GM23338 (cell line): ENCODE results near the gene GABRB3. TPM values are rescaled to one million over a fixed set of nuclear protein-coding genes. Genes with fewer than 3 reads are reported as not detected.

ENCODE experiments used
- ATAC-seq: fragments of 200-7000 bp; cut with Tn5 transposase; 3 replicates; pipeline ENCODE4 v1.9.1; 2020
- DNase-seq: peaks from one replicate; pipeline ENCODE4 v3.0.0-alpha.2; 2015; ENCODE audit warnings: low spot score
- H2AFZ ChIP-seq: fragments of 200-600 bp; sonication (generic); 2 replicates; pipeline ENCODE4 v1.8.0; 2016; ENCODE audit warnings: antibody characterized with exemption, mild to moderate bottlenecking, moderate library complexity
- H3F3A ChIP-seq: fragments of 200-600 bp; sonication (generic); replicated peaks from 2 replicates; pipeline ENCODE4 v1.8.0; 2017; ENCODE audit warnings: antibody characterized with exemption, mixed run types, low read depth
- H3K27ac ChIP-seq: fragments of 200-600 bp; sonication (generic); 2 replicates; pipeline ENCODE4 v1.6.1; 2016; ENCODE audit warnings: low read depth
- H3K27me3 ChIP-seq: fragments of 200-600 bp; sonication (generic); 2 replicates; pipeline ENCODE4 v1.8.0; 2016; ENCODE audit warnings: mild to moderate bottlenecking, mixed run types, moderate library complexity; ENCODE audit not compliant: insufficient read depth
- H3K36me3 ChIP-seq: fragments of 200-600 bp; sonication (generic); 2 replicates; pipeline ENCODE4 v1.8.0; 2016; ENCODE audit warnings: mild to moderate bottlenecking; ENCODE audit not compliant: insufficient read depth
- H3K4me1 ChIP-seq: fragments of 200-600 bp; sonication (generic); 2 replicates; pipeline ENCODE4 v1.8.0; 2016; ENCODE audit warnings: mild to moderate bottlenecking, moderate library complexity; ENCODE audit not compliant: insufficient read depth
- H3K4me2 ChIP-seq: fragments of 200-600 bp; sonication (generic); 2 replicates; pipeline ENCODE4 v1.7.1; 2017; ENCODE audit warnings: mixed run types
- H3K4me3 ChIP-seq: fragments of 200-600 bp; sonication (generic); 2 replicates; pipeline ENCODE4 v1.6.1; 2016; ENCODE audit warnings: mixed run types
- H3K79me2 ChIP-seq: fragments of 200-600 bp; sonication (generic); replicated peaks from 2 replicates; pipeline ENCODE4 v1.8.0; 2017; ENCODE audit warnings: mild to moderate bottlenecking; ENCODE audit not compliant: insufficient read depth
- H3K9me2 ChIP-seq: fragments of 200-600 bp; sonication (generic); 2 replicates; pipeline ENCODE4 v1.8.0; 2017; ENCODE audit not compliant: insufficient read depth
- H4K20me1 ChIP-seq: fragments of 200-600 bp; sonication (generic); replicated peaks from 2 replicates; pipeline ENCODE4 v1.8.0; 2017; ENCODE audit warnings: mild to moderate bottlenecking; ENCODE audit not compliant: insufficient read depth
- H3K27ac Mint-ChIP-seq: 2 replicates; pipeline ENCODE4 v1.8.0; 2020; ENCODE audit warnings: inconsistent platforms, mild to moderate bottlenecking, moderate library complexity, mixed read lengths
- H3K27me3 Mint-ChIP-seq: 3 replicates; pipeline ENCODE4 v1.8.0; 2022; ENCODE audit warnings: low read depth, mild to moderate bottlenecking, moderate library complexity, mixed read lengths, inconsistent platforms; ENCODE audit not compliant: insufficient read depth, poor library complexity
- H3K36me3 Mint-ChIP-seq: 3 replicates; pipeline ENCODE4 v1.8.0; 2021; ENCODE audit warnings: low read depth, mild to moderate bottlenecking, inconsistent platforms, moderate library complexity, mixed read lengths
- H3K4me1 Mint-ChIP-seq: 3 replicates; pipeline ENCODE4 v1.8.0; 2020; ENCODE audit warnings: mild to moderate bottlenecking, inconsistent platforms, mixed read lengths
- H3K4me3 Mint-ChIP-seq: 3 replicates; pipeline ENCODE4 v1.8.0; 2021; ENCODE audit warnings: moderate library complexity, mild to moderate bottlenecking, inconsistent platforms, mixed read lengths
- H3K9me3 Mint-ChIP-seq: 3 replicates; pipeline ENCODE4 v1.8.0; 2020; ENCODE audit warnings: moderate library complexity, mild to moderate bottlenecking, inconsistent platforms, mixed read lengths
- CREB1 ChIP-seq: fragments of 250-450 bp; sonication (Bioruptor Pico); IDR thresholded peaks from 2 replicates; pipeline ENCODE4 v1.5.0; 2020; ENCODE audit warnings: low read depth, mild to moderate bottlenecking, moderate library complexity
- EZH2 ChIP-seq: fragments of 200-600 bp; sonication (generic); IDR thresholded peaks from one replicate; pipeline ENCODE4 v1.8.0; 2017; ENCODE audit warnings: antibody characterized with exemption, mild to moderate bottlenecking, low read depth; ENCODE audit not compliant: unreplicated experiment
- EZH2phosphoT487 ChIP-seq: fragments of 200-600 bp; sonication (generic); IDR thresholded peaks from one replicate; pipeline ENCODE4 v1.8.1; 2018; ENCODE audit warnings: antibody characterized with exemption; ENCODE audit not compliant: unreplicated experiment
- JUNB ChIP-seq: IDR thresholded peaks from one replicate; pipeline ENCODE4 v1.6.1; 2016; ENCODE audit warnings: antibody characterized with exemption; ENCODE audit not compliant: unreplicated experiment
- POLR2AphosphoS5 ChIP-seq: IDR thresholded peaks from 2 replicates; pipeline ENCODE4 v1.6.1; 2016; ENCODE audit warnings: antibody characterized with exemption, low read depth
- REST ChIP-seq: IDR thresholded peaks from one replicate; pipeline ENCODE4 v1.6.1; 2018; ENCODE audit warnings: antibody characterized with exemption; ENCODE audit not compliant: unreplicated experiment
- STAT1 ChIP-seq: IDR thresholded peaks from one replicate; pipeline ENCODE4 v1.6.1; 2016; ENCODE audit warnings: antibody characterized with exemption; ENCODE audit not compliant: unreplicated experiment
- ZNF114 ChIP-seq: fragments of 250-450 bp; sonication (Bioruptor Pico); IDR thresholded peaks from 2 replicates; pipeline ENCODE4 v1.5.0; 2020; ENCODE audit warnings: mild to moderate bottlenecking, moderate library complexity
- ZNF462 ChIP-seq: fragments of 250-450 bp; sonication (Bioruptor Pico); IDR thresholded peaks from 2 replicates; pipeline ENCODE4 v1.5.0; 2020; ENCODE audit warnings: mild to moderate bottlenecking, moderate library complexity
- polyA plus RNA-seq: library from polyadenylated mRNA; unstranded; fragments of >200 nt; fragmentation: Nextera tagmentation; extraction: Ambion mirVana; gene quantifications from 2 replicates; pipeline ENCODE4 v1.2.1, GENCODE V29; 2016
- total RNA-seq: library from RNA; depleted of rRNA; stranded (reverse); fragments of >200 nt; shearing (Covaris generic); gene quantifications from 2 replicates; pipeline ENCODE4 v1.2.3, GENCODE V29; 2014

GABRB3 gene
- total and polyA plus RNA-seq, 2 experiments from 2014 or later, result 56.5 to 131 TPM

GRCh38 chr15:26670116-26670515 is 102.8 kb downstream of the GABRB3 start:
- Histone ChIP-seq H3K9me2 (no peaks in the 10 kb centered on the region; the same call in 1 of the 2 replicates), H3K4me2 (no peak overlapping the region), H3K4me1 (peaks cover 62% of the 10 kb centered on the region), H3K27ac (no peak overlapping the region), H3F3A (0 out of 2 replicates have a peak, but pooled peaks cover 4% of the 10 kb centered on the region), H3K36me3 (no peaks in the 10 kb centered on the region), H3K4me3 (no peak overlapping the region), H3K79me2 (peaks cover 95% of the 10 kb centered on the region), H4K20me1 (peaks cover 16% of the 10 kb centered on the region), H3K27me3 (no peaks in the 10 kb centered on the region), H2AFZ (no peak overlapping the region)
- Mint-ChIP-seq H3K36me3 (no peaks in the 10 kb centered on the region), H3K4me1 (peaks cover 69% of the 10 kb centered on the region), H3K4me3 (no peak overlapping the region), H3K9me3 (no peaks in the 10 kb centered on the region; the same call in 2 of the 3 replicates), H3K27ac (no peak overlapping the region), H3K27me3 (peaks cover 20% of the 10 kb centered on the region)
- ATAC-seq (peak; percentile 22), DNase-seq (peak; percentile 43)
- TF ChIP-seq JUNB (no peak), EZH2phosphoT487 (no peak), ZNF114 (CRISPR knock-in tag) (no peak), ZNF462 (no peak), REST (no peak), EZH2 (no peak), CREB1 (CRISPR knock-in tag) (no peak), STAT1 (no peak), POLR2AphosphoS5 (no peak)
